Hepatocyte (in vitro differentiated cells): Measurements from ENCODE around the gene SGMS1. TPM values are rescaled to one million over a fixed set of nuclear protein-coding genes. Genes with fewer than 3 reads are reported as not detected.
"Not testable (repeated sequence)": the region's sequence is repeated elsewhere in the genome, so short reads cannot be mapped to it uniquely, and the experiment has no call there.

Experiments used
- DNase-seq: peaks from one replicate; pipeline ENCODE4 v3.0.0-alpha.2; 2016; ENCODE audit warnings: low spot score
- H2AFZ ChIP-seq: fragments of 200-600 bp; sonication (generic); 2 replicates; pipeline ENCODE4 v1.6.0; 2016; ENCODE audit warnings: antibody characterized with exemption, mild to moderate bottlenecking
- H3K27ac ChIP-seq: fragments of 200-600 bp; sonication (generic); 2 replicates; pipeline ENCODE4 v1.5.1; 2016; ENCODE audit warnings: mild to moderate bottlenecking
- H3K27me3 ChIP-seq: fragments of 200-600 bp; sonication (generic); 2 replicates; pipeline ENCODE4 v1.6.1; 2016
- H3K36me3 ChIP-seq: fragments of 200-600 bp; sonication (generic); replicated peaks from 2 replicates; pipeline ENCODE4 v1.5.1; 2016; ENCODE audit warnings: low read depth; ENCODE audit not compliant: insufficient read depth
- H3K4me1 ChIP-seq: fragments of 200-600 bp; sonication (generic); 2 replicates; pipeline ENCODE4 v1.5.1; 2016; ENCODE audit warnings: mild to moderate bottlenecking, moderate library complexity; ENCODE audit not compliant: insufficient read depth
- H3K4me2 ChIP-seq: fragments of 200-600 bp; sonication (generic); 2 replicates; pipeline ENCODE4 v1.6.0; 2016
- H3K4me3 ChIP-seq: fragments of 200-600 bp; sonication (generic); 2 replicates; pipeline ENCODE4 v1.5.1; 2016; ENCODE audit warnings: mild to moderate bottlenecking
- H3K79me2 ChIP-seq: fragments of 200-600 bp; sonication (generic); 2 replicates; pipeline ENCODE4 v1.6.0; 2017; ENCODE audit warnings: mild to moderate bottlenecking
- H3K9me2 ChIP-seq: fragments of 200-600 bp; sonication (generic); replicated peaks from 2 replicates; pipeline ENCODE4 v1.6.0; 2017; ENCODE audit warnings: mild to moderate bottlenecking; ENCODE audit not compliant: insufficient read depth
- H3K9me3 ChIP-seq: fragments of 200-600 bp; sonication (generic); 2 replicates; pipeline ENCODE4 v1.5.1; 2016; ENCODE audit warnings: low read depth, mild to moderate bottlenecking
- H4K20me1 ChIP-seq: fragments of 200-600 bp; sonication (generic); 2 replicates; pipeline ENCODE4 v1.6.0; 2016; ENCODE audit warnings: mild to moderate bottlenecking; ENCODE audit not compliant: insufficient read depth, poor library complexity, severe bottlenecking
- EZH2 ChIP-seq: fragments of 200-600 bp; sonication (generic); IDR thresholded peaks from 2 replicates; pipeline ENCODE4 v1.6.1; 2016; ENCODE audit warnings: antibody characterized with exemption, mild to moderate bottlenecking, borderline replicate concordance
- EZH2phosphoT487 ChIP-seq: fragments of 200-600 bp; sonication (generic); IDR thresholded peaks from one replicate; pipeline ENCODE4 v1.6.1; 2018; ENCODE audit warnings: antibody characterized with exemption, mild to moderate bottlenecking, low read depth, moderate library complexity; ENCODE audit not compliant: unreplicated experiment, severe bottlenecking
- WGBS: methylation state at CpG from one replicate; pipeline ENCODE4 v1.1.6; 2016; ENCODE audit warnings: low lambda C conversion rate; ENCODE audit errors: missing lambda C conversion rate; 5-methylcytosine and 5-hydroxymethylcytosine counted together
- polyA plus RNA-seq: library from polyadenylated mRNA; unstranded; fragments of >200 nt; fragmentation: Nextera tagmentation; extraction: Ambion mirVana; gene quantifications from 2 replicates; pipeline ENCODE4 v1.2.1, GENCODE V29; 2016
- total RNA-seq: library from RNA; depleted of rRNA; stranded (reverse); fragments of >200 nt; gene quantifications from 2 replicates; pipeline ENCODE4 v1.2.3, GENCODE V29; 2014
- TF ChIP-seq, protein P1 (sequence below): fragments of 200-600 bp; sonication (generic); IDR thresholded peaks from 2 replicates; pipeline ENCODE4 v1.5.1; 2016; ENCODE audit warnings: antibody characterized with exemption, mild to moderate bottlenecking; ENCODE audit not compliant: poor library complexity

SGMS1 gene
- total and polyA plus RNA-seq, 2 experiments from 2014 or later: 28.1 to 87.8 TPM

- Histone ChIP-seq H3K9me3 (no peaks in the 10 kb centered on the region), H3K27ac (no peak overlapping the region)
- 88% methylated on average over 7 of the region's 7 CpGs for WGBS
These were observed 24.6 kb upstream of the SGMS1 start for GRCh38 chr10:50648089-50648934.

GRCh38 chr10:50647350-50647749 is 23.6 kb upstream of the SGMS1 start:
- not testable (repeated sequence) for H3K27ac ChIP-seq, H3K9me3 ChIP-seq, H4K20me1 ChIP-seq, DNase-seq, H3K4me1 ChIP-seq, H3K4me2 ChIP-seq, H3K36me3 ChIP-seq, H3K27me3 ChIP-seq, H2AFZ ChIP-seq, H3K79me2 ChIP-seq, H3K9me2 ChIP-seq, H3K4me3 ChIP-seq
- 94% methylated on average over 1 of the region's 1 CpG for WGBS

More at GRCh38 chr10:50648089-50648934, 24.6 kb upstream of the SGMS1 start:
- Histone ChIP-seq H3K4me2 (no peak overlapping the region), H3K4me1 (no peaks in the 10 kb centered on the region), H3K79me2 (no peaks in the 10 kb centered on the region), H3K36me3 (no peaks in the 10 kb centered on the region), H3K27me3 (no peaks in the 10 kb centered on the region), H3K4me3 (no peak overlapping the region), H2AFZ (no peak overlapping the region), H4K20me1 (no peaks in the 10 kb centered on the region), H3K9me2 (no peaks in the 10 kb centered on the region)
- DNase-seq: no peak
- TF ChIP-seq EZH2phosphoT487: no peak
- no peak for TF ChIP-seq EZH2
- TF ChIP-seq, protein P1, sequence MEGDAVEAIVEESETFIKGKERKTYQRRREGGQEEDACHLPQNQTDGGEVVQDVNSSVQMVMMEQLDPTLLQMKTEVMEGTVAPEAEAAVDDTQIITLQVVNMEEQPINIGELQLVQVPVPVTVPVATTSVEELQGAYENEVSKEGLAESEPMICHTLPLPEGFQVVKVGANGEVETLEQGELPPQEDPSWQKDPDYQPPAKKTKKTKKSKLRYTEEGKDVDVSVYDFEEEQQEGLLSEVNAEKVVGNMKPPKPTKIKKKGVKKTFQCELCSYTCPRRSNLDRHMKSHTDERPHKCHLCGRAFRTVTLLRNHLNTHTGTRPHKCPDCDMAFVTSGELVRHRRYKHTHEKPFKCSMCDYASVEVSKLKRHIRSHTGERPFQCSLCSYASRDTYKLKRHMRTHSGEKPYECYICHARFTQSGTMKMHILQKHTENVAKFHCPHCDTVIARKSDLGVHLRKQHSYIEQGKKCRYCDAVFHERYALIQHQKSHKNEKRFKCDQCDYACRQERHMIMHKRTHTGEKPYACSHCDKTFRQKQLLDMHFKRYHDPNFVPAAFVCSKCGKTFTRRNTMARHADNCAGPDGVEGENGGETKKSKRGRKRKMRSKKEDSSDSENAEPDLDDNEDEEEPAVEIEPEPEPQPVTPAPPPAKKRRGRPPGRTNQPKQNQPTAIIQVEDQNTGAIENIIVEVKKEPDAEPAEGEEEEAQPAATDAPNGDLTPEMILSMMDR: no peak

GRCh38 chr10:50645236-50645635 is 21.5 kb upstream of the SGMS1 start:
- TF ChIP-seq, protein P1: no peak
- TF ChIP-seq EZH2 (no peak), EZH2phosphoT487 (no peak)
- DNase-seq: no peak
- Histone ChIP-seq H3K27ac (no peak overlapping the region), H3K36me3 (no peaks in the 10 kb centered on the region), H2AFZ (no peak overlapping the region), H3K4me1 (no peaks in the 10 kb centered on the region), H3K79me2 (no peaks in the 10 kb centered on the region), H3K4me3 (no peak overlapping the region), H3K4me2 (no peak overlapping the region), H3K9me2 (no peaks in the 10 kb centered on the region), H3K9me3 (no peaks in the 10 kb centered on the region), H3K27me3 (no peaks in the 10 kb centered on the region), H4K20me1 (no peaks in the 10 kb centered on the region)

DNA sequence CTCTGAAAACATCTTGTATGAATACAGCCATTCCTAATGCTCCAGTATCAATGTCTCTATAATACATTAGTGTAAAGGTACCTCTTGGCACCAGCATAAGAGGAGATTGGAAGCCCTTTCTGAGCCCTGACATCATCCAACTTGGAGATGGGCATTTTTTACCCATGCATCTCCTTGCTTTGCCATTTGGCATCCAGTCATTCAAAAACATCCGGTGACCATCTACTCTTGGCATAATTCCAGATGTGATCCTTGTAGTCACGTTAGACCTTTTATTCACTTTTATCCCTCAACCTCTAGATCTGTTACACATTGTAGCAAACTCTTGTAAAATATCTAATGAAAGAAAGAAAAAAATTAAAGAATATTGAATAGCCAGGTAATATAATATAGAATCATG is 17.9 kb upstream of the SGMS1 start:
- no peak overlapping the region for H3K27ac ChIP-seq
- H3K4me3 ChIP-seq: no peak overlapping the region
- no peaks in the 10 kb centered on the region for H3K79me2 ChIP-seq
- no peaks in the 10 kb centered on the region for H4K20me1 ChIP-seq
- no peaks in the 10 kb centered on the region for H3K4me1 ChIP-seq
- no peak for DNase-seq
- H2AFZ ChIP-seq: no peak overlapping the region
- H3K9me2 ChIP-seq: no peaks in the 10 kb centered on the region
- WGBS: 82% methylated on average over 2 of the region's 2 CpGs
- no peaks in the 10 kb centered on the region for H3K36me3 ChIP-seq
- H3K9me3 ChIP-seq: no peaks in the 10 kb centered on the region
- no peaks in the 10 kb centered on the region for H3K27me3 ChIP-seq
- TF ChIP-seq EZH2 (no peak), EZH2phosphoT487 (no peak)
- TF ChIP-seq, protein P1: no peak
- no peak overlapping the region for H3K4me2 ChIP-seq
